Effector memory CD4-positive, alpha-beta T cell (primary cell): ENCODE results near the gene ADGRB2.

Source experiments
- DNase-seq, 3 donors: peaks; one replicate each; pipeline ENCODE4 v3.0.0-alpha.2; 2020
- H3K27ac ChIP-seq: 2 replicates; pipeline ENCODE4 v1.7.0; 2013; ENCODE audit warnings: mild to moderate bottlenecking, low read length, moderate library complexity; ENCODE audit not compliant: insufficient read depth, poor library complexity, severe bottlenecking
- H3K27me3 ChIP-seq: replicated peaks from 2 replicates; pipeline ENCODE4 v1.7.0; 2013; ENCODE audit warnings: mild to moderate bottlenecking, low read length; ENCODE audit not compliant: insufficient read depth, control insufficient read depth, poor library complexity, severe bottlenecking
- H3K36me3 ChIP-seq: 2 replicates; pipeline ENCODE4 v1.7.0; 2013; ENCODE audit warnings: mild to moderate bottlenecking, low read length, moderate library complexity; ENCODE audit not compliant: control insufficient read depth, insufficient read depth
- H3K4me1 ChIP-seq: 2 replicates; pipeline ENCODE4 v1.7.0; 2013; ENCODE audit warnings: low read length, mild to moderate bottlenecking; ENCODE audit not compliant: control insufficient read depth, insufficient read depth, poor library complexity, severe bottlenecking
- H3K4me3 ChIP-seq: 2 replicates; pipeline ENCODE4 v1.7.0; 2013; ENCODE audit warnings: low read length, low read depth, mild to moderate bottlenecking; ENCODE audit not compliant: insufficient read depth, poor library complexity, severe bottlenecking
- H3K9me3 ChIP-seq: 2 replicates; pipeline ENCODE4 v1.7.0; 2013; ENCODE audit warnings: mild to moderate bottlenecking, low read length, moderate library complexity; ENCODE audit not compliant: control insufficient read depth

ADGRB2 gene

GRCh38 chr1:31681415-31681814 lies 82.7 kb downstream of the ADGRB2 start:
- H3K9me3 ChIP-seq: no peaks in the 10 kb centered on the region
- H3K36me3 ChIP-seq: no peaks in the 10 kb centered on the region
- no peaks in the 10 kb centered on the region for H3K27me3 ChIP-seq
- no peak overlapping the region for H3K4me3 ChIP-seq
- no peak for DNase-seq
- no peaks in the 10 kb centered on the region for H3K4me1 ChIP-seq
- H3K27ac ChIP-seq: no peak overlapping the region

DNA sequence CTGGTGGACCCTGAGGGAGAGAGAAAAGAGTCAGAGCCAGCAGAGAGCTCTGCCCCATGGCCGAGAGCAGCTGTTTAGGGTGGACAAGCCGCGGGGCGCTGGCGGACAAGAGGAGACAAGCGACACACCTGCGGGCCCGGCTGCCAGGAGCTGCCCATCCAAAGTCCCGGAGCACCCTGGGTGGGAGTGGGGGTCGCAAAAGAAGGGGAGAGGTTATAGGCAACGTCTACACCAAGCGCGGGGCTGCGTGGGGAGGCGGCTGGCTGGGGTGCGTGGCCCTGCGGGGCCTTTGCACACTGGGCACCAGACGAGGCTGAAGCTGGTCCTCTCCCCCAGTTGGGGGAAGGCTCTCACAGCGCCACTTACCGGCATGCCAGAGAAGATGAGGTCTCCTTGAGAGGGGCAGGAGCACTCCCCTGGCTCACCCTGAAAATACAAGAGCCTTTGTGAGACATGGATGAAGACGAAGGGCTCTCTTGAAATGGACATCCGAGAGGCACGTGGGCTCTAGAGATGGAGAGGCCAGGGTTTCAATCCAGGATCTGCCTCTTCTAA lies 84.4 kb downstream of the ADGRB2 start:
- H3K36me3 ChIP-seq: no peaks in the 10 kb centered on the region

GRCh38 chr1:31679091-31679490 lies 85.0 kb downstream of the ADGRB2 start:
- H3K27ac ChIP-seq: no peak overlapping the region
- no peak overlapping the region for H3K4me3 ChIP-seq
- no peaks in the 10 kb centered on the region for H3K9me3 ChIP-seq
- DNase-seq: no peak
- H3K36me3 ChIP-seq: no peaks in the 10 kb centered on the region
- no peaks in the 10 kb centered on the region for H3K27me3 ChIP-seq
- H3K4me1 ChIP-seq: no peaks in the 10 kb centered on the region

More for the DNA sequence above, 84.4 kb downstream of the ADGRB2 start:
- no peak for DNase-seq
- Histone ChIP-seq H3K4me1 (no peaks in the 10 kb centered on the region), H3K4me3 (no peak overlapping the region), H3K27me3 (no peaks in the 10 kb centered on the region), H3K9me3 (no peaks in the 10 kb centered on the region), H3K27ac (no peak overlapping the region)

DNA sequence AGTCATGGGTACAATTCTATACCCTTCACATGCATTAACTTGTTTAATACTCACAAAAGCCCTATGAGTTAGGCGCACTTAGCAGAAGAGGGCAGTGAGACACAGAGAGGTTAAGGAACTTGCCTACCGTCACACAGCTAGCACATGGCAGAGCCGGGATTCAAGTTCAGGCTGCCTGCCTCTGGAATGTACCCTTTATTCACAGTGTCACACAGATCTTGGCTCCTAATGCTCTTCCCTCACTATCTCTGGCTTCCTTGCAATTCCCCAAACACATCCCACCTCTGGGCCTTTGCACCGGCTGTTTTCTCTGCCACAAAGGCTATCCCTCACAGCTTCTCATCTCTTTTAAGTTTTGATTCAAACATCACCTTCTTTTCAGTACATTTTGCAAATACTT lies 85.5 kb downstream of the ADGRB2 start:
- H3K36me3 ChIP-seq: no peaks in the 10 kb centered on the region
- no peaks in the 10 kb centered on the region for H3K4me1 ChIP-seq
- no peaks in the 10 kb centered on the region for H3K27me3 ChIP-seq
- H3K4me3 ChIP-seq: no peak overlapping the region
- DNase-seq: no peak
- H3K27ac ChIP-seq: no peak overlapping the region
- H3K9me3 ChIP-seq: no peaks in the 10 kb centered on the region

- Histone ChIP-seq H3K27me3 (no peaks in the 10 kb centered on the region), H3K36me3 (no peaks in the 10 kb centered on the region), H3K9me3 (no peaks in the 10 kb centered on the region), H3K4me1 (no peaks in the 10 kb centered on the region), H3K27ac (no peak overlapping the region), H3K4me3 (no peak overlapping the region)
- DNase-seq: no peak
Observed at GRCh38 chr1:31677949-31678348, 86.2 kb downstream of the ADGRB2 start.

- Histone ChIP-seq H3K36me3 (no peaks in the 10 kb centered on the region), H3K27me3 (no peaks in the 10 kb centered on the region), H3K9me3 (no peaks in the 10 kb centered on the region), H3K27ac (no peak overlapping the region), H3K4me1 (no peaks in the 10 kb centered on the region), H3K4me3 (no peak overlapping the region)
- no peak for DNase-seq
Observed at GRCh38 chr1:31677401-31677800, 86.7 kb downstream of the ADGRB2 start.
